ENCODE measurements around the gene DNAAF5.

- TF ChIP-seq, protein P1, sequence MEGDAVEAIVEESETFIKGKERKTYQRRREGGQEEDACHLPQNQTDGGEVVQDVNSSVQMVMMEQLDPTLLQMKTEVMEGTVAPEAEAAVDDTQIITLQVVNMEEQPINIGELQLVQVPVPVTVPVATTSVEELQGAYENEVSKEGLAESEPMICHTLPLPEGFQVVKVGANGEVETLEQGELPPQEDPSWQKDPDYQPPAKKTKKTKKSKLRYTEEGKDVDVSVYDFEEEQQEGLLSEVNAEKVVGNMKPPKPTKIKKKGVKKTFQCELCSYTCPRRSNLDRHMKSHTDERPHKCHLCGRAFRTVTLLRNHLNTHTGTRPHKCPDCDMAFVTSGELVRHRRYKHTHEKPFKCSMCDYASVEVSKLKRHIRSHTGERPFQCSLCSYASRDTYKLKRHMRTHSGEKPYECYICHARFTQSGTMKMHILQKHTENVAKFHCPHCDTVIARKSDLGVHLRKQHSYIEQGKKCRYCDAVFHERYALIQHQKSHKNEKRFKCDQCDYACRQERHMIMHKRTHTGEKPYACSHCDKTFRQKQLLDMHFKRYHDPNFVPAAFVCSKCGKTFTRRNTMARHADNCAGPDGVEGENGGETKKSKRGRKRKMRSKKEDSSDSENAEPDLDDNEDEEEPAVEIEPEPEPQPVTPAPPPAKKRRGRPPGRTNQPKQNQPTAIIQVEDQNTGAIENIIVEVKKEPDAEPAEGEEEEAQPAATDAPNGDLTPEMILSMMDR (IDR thresholded peaks at IDR 0.05) = no peak
- TF ChIP-seq POLR2A (IDR thresholded peaks at IDR 0.05) = no peak
Observed at GRCh38 chr7:690478-691360, 35.8 kb upstream of the DNAAF5 start.
